HG03045 (cell line): ENCODE data around the gene CPXM2.

Experiments used
- ATAC-seq: cut with Tn5 transposase; IDR thresholded peaks from one replicate; pipeline ENCODE4 v1.9.1; 2021; ENCODE audit warnings: mild to moderate bottlenecking, moderate library complexity; ENCODE audit not compliant: unreplicated experiment

Gene CPXM2

DNA sequence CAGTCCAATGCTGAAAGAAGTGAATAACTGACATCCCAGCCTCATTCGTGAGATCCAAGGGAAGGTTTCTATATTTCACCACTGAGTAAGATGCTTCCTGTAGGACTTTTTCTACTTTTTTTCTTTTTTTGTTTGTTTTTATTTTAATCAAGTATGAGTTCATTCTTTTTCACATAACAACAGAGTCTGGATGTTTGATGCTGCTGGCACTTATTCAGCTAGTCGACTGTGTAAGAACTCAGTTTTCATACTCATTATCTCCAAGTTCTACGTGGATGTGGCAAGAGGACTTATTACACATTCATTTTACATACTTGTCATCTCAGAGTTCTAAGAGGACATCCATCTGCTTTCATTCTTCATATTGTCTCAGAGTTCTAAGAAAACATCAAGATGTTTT, 86.9 kb downstream of the CPXM2 start:
- no peak for ATAC-seq

DNA sequence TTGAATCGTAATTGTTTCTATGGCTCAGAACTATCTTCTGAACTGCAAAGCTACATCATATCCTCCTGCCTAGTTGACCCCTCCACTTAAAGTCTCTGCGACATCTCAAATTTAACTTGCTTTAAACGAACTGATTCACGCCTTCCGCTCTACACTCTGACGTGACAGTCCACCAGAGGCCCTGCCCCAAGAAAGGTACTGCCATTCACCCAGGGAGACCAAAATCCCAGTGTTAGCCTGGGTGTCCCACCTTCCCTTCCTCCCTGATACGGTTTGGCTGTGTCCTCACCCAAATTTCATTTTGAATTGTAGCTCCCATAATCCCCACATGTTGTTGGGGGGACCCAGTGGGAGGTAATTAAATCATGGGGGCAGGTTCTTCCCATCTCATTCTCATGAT, 90.8 kb downstream of the CPXM2 start:
- ATAC-seq = no peak

DNA sequence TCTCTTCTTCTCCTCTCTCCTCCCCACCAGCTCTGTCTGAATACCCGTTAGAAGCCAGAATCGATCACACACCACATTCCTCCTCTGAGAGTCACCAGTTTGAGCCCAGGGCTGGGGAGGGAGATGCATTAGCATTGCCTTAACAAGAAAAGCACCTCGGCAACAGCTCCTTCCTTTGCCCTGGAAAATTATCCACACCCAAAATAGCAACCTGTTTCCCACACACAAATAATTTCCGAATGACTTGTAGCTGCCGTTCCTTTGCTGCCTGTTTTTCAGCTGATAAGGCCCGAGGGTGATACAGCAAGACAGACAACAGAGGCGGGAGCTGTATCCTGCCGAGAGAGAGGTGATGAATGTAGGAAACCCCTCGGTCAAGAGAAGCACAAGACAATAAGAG, 91.3 kb downstream of the CPXM2 start:
- ATAC-seq = no peak

DNA sequence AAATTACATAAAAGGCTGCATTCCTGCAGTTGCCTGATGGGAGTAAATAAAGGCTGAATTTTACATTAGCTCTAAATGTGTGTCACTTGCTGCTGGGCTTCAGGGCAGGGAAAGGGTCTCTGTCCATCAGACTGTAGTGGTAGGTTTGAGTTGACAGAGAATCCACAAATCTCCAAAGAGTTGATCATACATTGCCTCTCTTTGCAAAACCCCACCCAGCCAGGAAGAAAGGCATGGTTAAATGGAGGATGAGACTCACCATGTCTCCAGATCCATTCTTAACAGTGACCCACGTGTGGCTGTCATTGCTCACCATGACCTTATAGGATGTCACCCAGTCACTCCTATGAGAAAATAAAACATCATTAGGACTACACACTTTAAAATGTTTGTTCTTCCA, 92.8 kb downstream of the CPXM2 start:
- no peak for ATAC-seq

GRCh38 chr10:123797813-123798212, 93.8 kb downstream of the CPXM2 start:
- no peak for ATAC-seq

- no peak for ATAC-seq
Measured at GRCh38 chr10:123796736-123797135, 94.9 kb downstream of the CPXM2 start.

- ATAC-seq = no peak
Measured at GRCh38 chr10:123795846-123796590, 95.6 kb downstream of the CPXM2 start.

DNA sequence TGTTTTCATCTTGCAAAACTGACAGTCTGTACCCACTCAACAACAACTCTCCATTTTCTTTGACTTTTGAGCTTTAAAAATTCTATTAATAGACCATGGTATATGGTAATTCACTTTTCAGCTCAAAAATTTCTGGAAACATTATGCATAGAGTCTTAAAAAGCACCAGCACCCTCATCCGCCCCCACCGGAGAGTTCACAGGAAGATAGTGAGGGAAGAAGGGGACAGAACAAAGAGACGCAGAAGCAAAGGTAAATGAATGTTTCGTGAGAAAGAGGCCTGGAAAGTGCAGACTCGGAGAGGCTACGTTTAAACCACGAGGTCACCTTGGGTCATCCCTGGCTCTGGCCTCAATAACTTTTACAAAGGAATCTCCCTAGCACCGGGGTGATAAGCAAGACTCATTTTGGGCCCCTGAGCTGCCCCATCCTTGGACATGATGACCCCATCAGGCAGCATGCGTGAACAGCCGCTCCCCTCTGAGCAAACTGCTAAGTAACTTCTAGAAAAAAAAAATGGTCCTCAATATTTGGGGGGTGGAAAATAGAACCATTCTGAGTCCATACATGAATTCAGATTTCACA, 96.3 kb downstream of the CPXM2 start:
- no peak for ATAC-seq

DNA sequence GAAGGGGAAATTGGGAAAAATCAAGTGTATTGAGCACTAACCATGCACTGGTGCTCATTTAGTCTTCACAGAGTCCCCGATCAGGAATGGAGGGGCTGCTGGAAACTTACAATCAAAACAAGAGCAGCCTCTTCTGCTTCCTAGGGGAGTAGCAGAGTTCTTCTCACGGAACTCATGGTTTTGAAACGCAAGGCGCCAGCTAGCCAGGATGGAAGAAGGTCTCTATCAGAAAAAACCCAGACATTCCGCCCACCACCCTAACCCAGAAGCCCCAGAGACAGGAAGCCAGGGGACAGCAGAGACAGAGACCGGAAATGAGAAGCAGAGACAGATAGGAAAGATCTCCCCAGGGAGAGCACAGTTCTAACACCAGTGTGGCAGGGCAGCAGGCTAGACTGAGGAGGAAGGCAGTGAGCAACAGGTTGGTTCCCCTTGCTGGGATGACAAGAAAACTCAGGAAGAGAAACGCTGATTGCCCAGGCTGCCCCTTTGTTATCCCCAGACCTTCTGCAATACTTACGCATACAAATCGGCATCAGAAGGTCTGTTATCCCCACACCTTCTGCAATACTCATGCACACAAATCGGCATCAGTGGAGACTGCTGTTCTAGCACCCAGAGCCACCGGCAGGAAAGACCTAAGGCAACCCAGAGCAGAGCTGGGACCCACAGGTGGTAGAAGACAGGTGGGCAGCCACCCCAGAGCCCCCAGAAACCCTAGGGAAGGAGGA, 99.2 kb downstream of the CPXM2 start:
- ATAC-seq = no peak

DNA sequence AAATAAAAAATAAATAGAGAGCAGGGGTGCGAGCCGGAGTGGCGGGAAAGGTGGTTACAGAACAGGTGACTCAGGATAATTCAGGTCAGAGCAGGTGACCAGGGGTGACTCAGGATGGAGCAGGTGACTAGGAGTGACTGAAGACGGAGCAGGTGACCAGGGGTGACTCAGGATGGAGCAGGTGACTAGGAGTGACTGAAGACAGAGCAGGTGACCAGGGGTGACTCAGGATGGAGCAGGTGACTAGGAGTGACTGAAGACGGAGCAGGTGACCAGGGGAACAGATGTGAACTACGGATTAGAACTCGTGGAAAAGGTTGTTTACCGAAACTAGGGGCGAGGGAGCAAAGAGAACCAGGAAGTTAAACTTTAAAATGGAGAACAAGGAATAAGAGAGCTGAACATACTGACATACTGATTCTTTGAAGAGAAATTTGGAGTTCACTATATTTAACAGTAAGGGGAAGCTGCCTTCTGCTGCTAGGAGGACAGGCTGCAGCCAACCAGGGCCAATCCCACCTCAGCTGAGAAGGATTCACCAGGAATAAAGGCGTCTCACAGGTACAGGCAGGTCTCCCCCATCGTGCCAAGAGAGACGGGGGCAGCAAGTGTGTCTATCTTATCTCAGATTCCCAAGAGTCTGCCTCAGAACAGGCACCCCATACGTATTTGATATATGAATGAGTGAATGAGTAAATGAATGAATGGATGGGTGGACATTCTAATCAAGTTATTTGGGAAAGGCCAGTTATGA, 101.3 kb downstream of the CPXM2 start:
- ATAC-seq = no peak

DNA sequence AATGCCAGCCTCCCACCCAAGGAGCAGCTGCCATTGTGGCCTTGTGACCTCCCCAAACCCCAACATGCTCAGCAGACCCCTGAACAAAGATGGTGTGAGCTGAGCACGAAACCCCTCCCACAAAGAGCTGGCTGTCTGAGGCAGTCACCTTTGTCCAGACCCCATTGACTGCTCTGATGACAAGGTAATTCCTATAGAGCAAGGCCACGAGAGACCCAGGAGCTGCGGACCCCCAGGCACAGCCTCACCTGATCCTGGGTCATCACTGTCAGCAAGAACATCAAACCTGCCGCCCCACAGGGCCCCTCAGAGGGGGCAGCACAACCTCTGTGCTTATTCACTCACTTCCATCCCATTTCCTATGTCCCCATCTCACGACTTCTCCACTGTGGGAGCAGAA, 102.6 kb downstream of the CPXM2 start:
- ATAC-seq = no peak

DNA sequence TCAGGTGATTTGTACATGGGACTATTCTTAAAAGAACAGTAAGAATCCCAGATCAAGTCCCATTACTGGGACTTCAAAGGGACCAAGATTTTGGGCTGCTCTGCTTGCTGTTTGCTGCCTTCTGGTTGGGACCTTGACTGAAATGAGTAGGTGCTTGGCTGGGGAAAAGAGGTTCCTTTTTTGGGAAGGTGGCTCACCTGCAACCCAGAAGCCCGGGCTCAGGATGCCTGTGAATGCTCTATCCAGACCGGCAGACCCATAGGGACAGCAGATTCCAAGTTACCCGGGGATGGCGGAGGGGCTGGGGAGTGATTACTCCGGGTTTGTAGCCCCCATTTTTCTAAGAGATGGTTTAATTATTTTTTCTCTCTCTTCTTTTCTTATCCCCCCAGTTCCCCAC, 104.0 kb downstream of the CPXM2 start:
- no peak for ATAC-seq

DNA sequence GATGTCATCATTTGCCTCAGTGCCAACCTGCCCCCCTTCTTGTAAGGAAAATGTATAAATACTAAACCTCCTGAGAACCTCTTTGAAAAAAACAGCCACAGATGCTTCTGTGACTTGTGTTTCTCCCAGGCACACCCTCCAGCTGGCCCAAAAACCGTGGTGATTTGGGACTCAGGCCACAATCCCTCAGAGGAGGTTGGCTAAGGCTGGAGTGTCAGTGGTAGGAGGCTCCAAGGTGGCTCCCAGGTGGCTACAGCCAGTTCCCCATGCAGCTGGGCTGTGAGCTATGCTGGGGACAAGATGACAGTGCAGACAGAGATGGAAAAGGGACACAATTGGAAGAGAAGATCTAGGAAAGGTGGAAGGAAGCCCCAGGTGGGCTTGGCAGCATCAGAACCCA, 104.7 kb downstream of the CPXM2 start:
- ATAC-seq = no peak

DNA sequence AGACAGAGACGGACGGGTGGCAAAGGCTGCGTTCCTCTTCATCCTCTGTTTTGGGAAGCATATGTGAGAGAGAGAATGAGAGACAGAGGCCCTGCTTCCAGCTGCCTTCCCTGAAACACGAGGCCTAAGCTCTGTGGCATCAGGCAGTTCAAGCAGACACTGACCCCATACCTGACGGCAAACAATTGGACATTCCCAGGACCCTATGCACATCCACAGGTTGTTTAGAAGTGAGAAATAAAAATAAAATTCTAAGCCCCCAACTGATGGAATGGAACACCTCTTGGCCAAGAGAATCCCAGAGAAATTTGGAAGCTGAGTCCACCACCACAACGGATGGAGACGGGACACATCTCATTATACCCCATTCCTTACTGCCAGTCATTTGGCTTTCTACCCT, 105.3 kb downstream of the CPXM2 start:
- ATAC-seq = no peak

- ATAC-seq = no peak
Measured at GRCh38 chr10:123784646-123785045, 107.0 kb downstream of the CPXM2 start.

- no peak for ATAC-seq
Measured at GRCh38 chr10:123784216-123784615, 107.4 kb downstream of the CPXM2 start.

DNA sequence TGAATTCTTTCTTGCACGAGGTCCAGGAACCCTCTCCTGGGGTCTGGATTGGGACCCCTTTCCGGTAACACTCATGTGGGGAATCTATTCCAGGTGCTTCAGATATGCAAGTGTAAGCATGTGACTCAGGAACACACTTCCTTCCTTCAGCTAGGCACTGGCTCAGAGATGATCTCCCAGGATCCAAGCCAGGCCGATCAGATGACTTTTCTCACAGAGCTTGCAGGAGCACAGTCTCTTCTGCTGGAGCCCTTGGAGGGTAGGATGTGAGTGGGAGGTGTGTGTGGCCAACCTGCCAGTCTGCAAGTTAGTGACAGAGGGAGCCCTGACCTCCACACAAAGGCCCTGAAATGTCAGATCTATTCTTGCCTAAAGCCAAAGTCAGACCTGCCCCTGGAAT, 108.3 kb downstream of the CPXM2 start:
- no peak for ATAC-seq

GRCh38 chr10:123782549-123782948, 109.1 kb downstream of the CPXM2 start:
- ATAC-seq = no peak

DNA sequence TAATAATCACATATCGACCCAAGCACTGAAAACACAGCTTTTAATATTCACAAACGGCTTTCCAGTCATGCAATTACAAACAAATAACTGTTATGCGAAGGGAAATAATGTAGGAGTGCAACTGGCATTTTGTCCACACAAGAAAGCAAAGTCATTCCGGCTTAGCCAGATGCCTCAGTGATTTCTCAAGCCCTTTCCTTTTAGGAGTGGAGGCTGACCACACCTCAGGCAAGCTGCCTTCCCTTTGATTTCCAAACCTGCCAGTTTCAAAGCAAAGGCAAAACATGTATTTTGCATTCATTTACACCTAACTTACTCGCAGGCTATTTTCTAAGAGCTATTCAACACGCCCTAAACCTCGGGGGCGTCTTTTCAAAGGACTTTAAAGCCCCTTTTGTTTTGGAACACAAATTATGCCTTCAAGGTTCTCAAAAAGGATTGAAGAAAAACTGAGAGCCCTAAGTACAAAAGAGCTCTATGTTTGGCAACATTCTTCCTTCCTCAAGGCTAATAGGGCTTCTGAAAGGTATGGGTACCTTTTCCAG, 109.6 kb downstream of the CPXM2 start:
- no peak for ATAC-seq

- no peak for ATAC-seq
Measured at GRCh38 chr10:123781324-123781900, 110.2 kb downstream of the CPXM2 start.
